ENCODE results near the gene LHX5.

LHX5 gene

DNA sequence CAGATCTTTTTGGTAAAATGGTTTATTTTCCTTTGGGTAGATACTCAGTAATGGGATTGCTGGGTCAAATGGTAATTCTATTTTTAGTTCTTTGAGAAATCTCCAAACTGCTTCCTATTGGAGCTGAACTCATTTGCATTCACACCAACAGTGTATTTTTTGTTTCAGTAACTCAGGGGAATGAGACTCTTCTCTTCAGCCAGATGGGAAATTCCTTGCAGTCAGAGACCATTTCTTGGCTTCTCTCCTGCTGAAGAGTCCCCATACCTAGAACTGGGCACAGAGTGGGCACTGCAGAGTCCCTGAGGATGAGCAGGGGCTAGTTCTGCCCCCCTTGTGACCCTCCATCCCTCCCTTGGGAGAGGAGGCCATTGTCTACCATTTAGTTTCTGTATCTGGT, 38.7 kb downstream of the LHX5 start:
- Histone ChIP-seq H3K36me3 (no peaks in the 10 kb centered on the region), H3K9me3 (ENCODE audit: severe bottlenecking) (no peaks in the 10 kb centered on the region), H3K4me3 (ENCODE audit: low read depth, low read length) (no peak overlapping the region), H3K27ac (no peak overlapping the region), H3K27me3 (ENCODE audit: insufficient read depth, low read depth, severe bottlenecking) (no peaks in the 10 kb centered on the region)
- TF ChIP-seq, protein P1, sequence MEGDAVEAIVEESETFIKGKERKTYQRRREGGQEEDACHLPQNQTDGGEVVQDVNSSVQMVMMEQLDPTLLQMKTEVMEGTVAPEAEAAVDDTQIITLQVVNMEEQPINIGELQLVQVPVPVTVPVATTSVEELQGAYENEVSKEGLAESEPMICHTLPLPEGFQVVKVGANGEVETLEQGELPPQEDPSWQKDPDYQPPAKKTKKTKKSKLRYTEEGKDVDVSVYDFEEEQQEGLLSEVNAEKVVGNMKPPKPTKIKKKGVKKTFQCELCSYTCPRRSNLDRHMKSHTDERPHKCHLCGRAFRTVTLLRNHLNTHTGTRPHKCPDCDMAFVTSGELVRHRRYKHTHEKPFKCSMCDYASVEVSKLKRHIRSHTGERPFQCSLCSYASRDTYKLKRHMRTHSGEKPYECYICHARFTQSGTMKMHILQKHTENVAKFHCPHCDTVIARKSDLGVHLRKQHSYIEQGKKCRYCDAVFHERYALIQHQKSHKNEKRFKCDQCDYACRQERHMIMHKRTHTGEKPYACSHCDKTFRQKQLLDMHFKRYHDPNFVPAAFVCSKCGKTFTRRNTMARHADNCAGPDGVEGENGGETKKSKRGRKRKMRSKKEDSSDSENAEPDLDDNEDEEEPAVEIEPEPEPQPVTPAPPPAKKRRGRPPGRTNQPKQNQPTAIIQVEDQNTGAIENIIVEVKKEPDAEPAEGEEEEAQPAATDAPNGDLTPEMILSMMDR (IDR thresholded peaks at IDR 0.05; ENCODE audit: low read depth, low read length) = no peak
- DNase-seq = no peak

DNA sequence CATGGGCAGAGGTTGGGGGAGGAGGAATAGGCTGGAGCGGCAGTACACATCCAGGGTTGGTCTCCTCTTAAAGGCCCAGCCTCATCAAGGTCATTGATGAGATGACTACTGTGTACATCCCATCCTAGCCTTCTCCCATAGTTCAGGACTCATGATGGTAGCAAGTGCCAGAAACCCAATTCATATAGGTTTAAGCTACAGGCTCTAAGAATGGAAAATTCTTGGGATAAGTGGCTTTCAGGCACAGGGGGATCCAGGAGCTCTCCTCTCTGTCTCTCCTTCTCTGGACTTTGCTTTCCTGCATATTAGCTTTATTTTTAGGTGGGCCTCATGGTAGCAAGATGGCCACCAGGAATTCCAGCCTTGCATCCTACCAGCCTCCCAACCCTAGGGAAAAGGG, 43.2 kb downstream of the LHX5 start:
- no peak for DNase-seq
- H3K36me3 ChIP-seq = no peaks in the 10 kb centered on the region; the same call in 1 of the 2 replicates
- no peaks in the 10 kb centered on the region for H3K27me3 ChIP-seq (ENCODE audit: insufficient read depth, low read depth, severe bottlenecking)
- H3K9me3 ChIP-seq (ENCODE audit: severe bottlenecking) = no peaks in the 10 kb centered on the region
- H3K4me3 ChIP-seq (ENCODE audit: low read depth, low read length) = no peak overlapping the region
- TF ChIP-seq, protein P1 (IDR thresholded peaks at IDR 0.05; ENCODE audit: low read depth, low read length) = no peak
- H3K27ac ChIP-seq = no peak overlapping the region

DNA sequence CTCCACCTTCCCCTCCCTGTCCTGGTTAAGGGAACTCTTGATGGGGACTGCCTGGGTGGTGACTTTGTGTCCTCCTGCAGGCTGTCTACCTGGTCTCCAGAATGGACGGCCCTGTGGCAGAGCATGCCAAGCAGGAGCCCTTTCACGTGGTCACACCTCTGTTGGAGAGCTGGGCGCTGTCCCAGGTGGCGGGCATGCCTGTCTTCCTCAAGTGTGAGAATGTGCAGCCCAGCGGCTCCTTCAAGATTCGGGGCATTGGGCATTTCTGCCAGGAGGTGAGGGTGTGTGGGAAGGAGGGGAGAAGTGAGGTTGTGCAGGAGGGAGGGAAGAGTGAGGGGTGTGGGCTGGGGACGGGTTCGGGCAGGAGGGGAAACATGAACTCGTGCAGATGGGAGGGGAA, 43.8 kb downstream of the LHX5 start:
- DNase-seq = no peak
- no peaks in the 10 kb centered on the region; the same call in 1 of the 2 replicates for H3K36me3 ChIP-seq
- no peaks in the 10 kb centered on the region for H3K9me3 ChIP-seq (ENCODE audit: severe bottlenecking)
- H3K27ac ChIP-seq = no peak overlapping the region
- H3K4me3 ChIP-seq (ENCODE audit: low read depth, low read length) = no peak overlapping the region
- no peaks in the 10 kb centered on the region for H3K27me3 ChIP-seq (ENCODE audit: insufficient read depth, low read depth, severe bottlenecking)
- TF ChIP-seq, protein P1 (IDR thresholded peaks at IDR 0.05; ENCODE audit: low read depth, low read length) = no peak

DNA sequence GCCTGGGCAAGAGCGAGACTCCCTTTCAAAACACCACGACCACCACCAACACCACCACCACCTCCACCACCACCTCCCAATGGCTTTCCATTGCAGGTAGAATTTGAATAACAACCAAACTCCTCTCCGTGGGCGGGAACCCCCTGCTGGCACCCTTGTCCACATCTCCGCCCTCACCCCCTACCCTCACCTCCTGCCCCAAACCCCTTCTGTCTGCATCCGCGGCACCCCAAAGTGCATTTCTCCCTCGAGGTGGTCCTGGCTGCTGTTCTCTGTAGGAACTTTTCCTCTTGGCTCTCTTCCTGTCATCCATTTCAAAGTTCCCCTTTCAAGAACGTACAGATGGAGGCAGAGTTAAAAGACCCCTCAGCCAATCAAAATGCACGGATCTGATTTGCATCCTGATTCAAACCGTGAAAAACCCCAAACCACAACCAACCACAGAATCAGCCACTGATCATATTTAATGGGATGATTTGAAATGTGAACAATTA, 45.7 kb downstream of the LHX5 start:
- Histone ChIP-seq H3K27ac (no peak overlapping the region), H3K9me3 (ENCODE audit: severe bottlenecking) (no peaks in the 10 kb centered on the region), H3K36me3 (no peaks in the 10 kb centered on the region; the same call in 1 of the 2 replicates), H3K4me3 (ENCODE audit: low read depth, low read length) (no peak overlapping the region), H3K27me3 (ENCODE audit: insufficient read depth, low read depth, severe bottlenecking) (no peaks in the 10 kb centered on the region)
- DNase-seq = no peak
- TF ChIP-seq, protein P1 (IDR thresholded peaks at IDR 0.05; ENCODE audit: low read depth, low read length) = no peak

DNA sequence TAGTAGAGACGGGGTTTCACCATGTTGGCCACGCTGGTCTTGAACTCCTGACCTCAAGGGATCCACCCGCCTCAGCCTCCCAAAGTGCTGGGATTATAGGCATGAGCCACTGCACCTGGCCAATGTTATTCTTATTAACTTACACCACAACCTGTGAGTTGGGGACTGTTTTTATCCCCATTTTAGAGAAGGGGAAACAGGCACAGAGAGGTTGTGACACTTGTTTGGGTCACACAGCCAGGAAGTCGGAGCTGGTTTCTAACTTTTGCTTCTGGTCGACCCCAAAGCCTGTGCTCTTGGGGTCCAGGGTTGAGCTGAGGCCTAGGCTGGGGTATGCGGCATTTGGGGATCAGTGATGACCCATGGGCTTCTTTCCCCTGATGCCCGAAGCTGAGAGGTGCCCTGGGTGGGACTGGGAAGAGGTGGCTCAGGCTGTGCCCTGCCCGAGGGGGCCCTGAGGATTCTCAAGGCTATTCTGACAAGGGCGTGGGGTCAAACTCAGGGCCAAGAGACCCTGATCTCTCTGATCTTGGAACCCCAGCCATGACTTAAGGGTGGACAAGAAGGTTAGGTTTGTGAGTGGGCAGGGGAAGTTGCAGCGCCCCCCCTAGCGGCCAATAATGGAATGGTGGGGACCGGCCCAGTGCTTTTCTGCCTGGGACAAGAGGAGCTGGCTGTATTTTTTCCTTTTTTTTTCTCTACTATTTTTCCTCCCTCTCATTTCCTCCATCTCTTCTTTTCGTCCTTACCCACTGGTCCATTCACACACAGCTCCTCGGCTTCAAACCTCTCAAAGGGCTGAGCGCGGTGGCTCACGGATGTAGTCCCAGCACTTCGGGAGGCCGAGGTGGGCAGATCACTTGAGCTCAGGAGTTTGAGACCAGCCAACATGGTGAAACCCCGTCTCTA, 46.5 kb downstream of the LHX5 start:
- DNase-seq = peak; percentile 63
- H3K27ac ChIP-seq = no peak overlapping the region

More for the DNA sequence above, 46.5 kb downstream of the LHX5 start:
- H3K4me3 ChIP-seq (ENCODE audit: low read depth, low read length) = no peak overlapping the region
- no peaks in the 10 kb centered on the region for H3K9me3 ChIP-seq (ENCODE audit: severe bottlenecking)
- H3K27me3 ChIP-seq (ENCODE audit: insufficient read depth, low read depth, severe bottlenecking) = no peaks in the 10 kb centered on the region
- no peaks in the 10 kb centered on the region; the same call in 1 of the 2 replicates for H3K36me3 ChIP-seq
- TF ChIP-seq, protein P1 (IDR thresholded peaks at IDR 0.05; ENCODE audit: low read depth, low read length) = peak; percentile 84

All from WERI-Rb-1 (cell line).